HepG2 (cell line): ENCODE results near the gene PTPRCAP. TPM values are rescaled to one million over a fixed set of nuclear protein-coding genes. Genes with fewer than 3 reads are reported as not detected.
A peak's percentile ranks its signal among the peaks of the same experiment; 100 is the strongest.

Source experiments
- ARNT ChIP-seq: fragments of 450-650 bp; IDR thresholded peaks from 2 replicates; pipeline ENCODE4 v1.6.1; 2017
- HMG20B ChIP-seq: conservative IDR thresholded peaks from 2 replicates; pipeline ENCODE4 v1.6.1; 2016; ENCODE audit warnings: missing genetic modification reagents, missing compliant biosample characterization
- MBD4 ChIP-seq: IDR thresholded peaks from 2 replicates; pipeline ENCODE4 v1.6.1; 2012; ENCODE audit warnings: low read length, inconsistent platforms, borderline replicate concordance
- PLSCR1 ChIP-seq: sonication (generic); formaldehyde crosslinking; IDR thresholded peaks from 2 replicates; pipeline ENCODE4 v1.5.0; 2020; ENCODE audit warnings: missing genetic modification reagents, mild to moderate bottlenecking, borderline replicate concordance
- RAD51 ChIP-seq: fragments of 450-650 bp; IDR thresholded peaks from 2 replicates; pipeline ENCODE4 v1.6.1; 2016; ENCODE audit warnings: borderline replicate concordance
- RBM39 ChIP-seq: fragments of 200-400 bp; formaldehyde crosslinking; IDR thresholded peaks from one replicate; pipeline ENCODE4 v1.6.1; 2018; ENCODE audit warnings: antibody characterized with exemption, mild to moderate bottlenecking, low read depth, low read length; ENCODE audit not compliant: poor library complexity, severe bottlenecking
- SIN3B ChIP-seq: fragments of 150-350 bp; IDR thresholded peaks from 2 replicates; pipeline ENCODE4 v1.6.1; 2014; ENCODE audit warnings: low read length
- ZNF142 ChIP-seq: sonication (generic); formaldehyde crosslinking; IDR thresholded peaks from 2 replicates; pipeline ENCODE4 v1.4.0; 2020; ENCODE audit warnings: missing genetic modification reagents
- ZNF274 ChIP-seq: sonication (generic); formaldehyde crosslinking; IDR thresholded peaks from 2 replicates; pipeline ENCODE4 v1.5.1; 2020; ENCODE audit warnings: mild to moderate bottlenecking, missing genetic modification reagents
- ZNF276 ChIP-seq: sonication (generic); formaldehyde crosslinking; IDR thresholded peaks from 2 replicates; pipeline ENCODE4 v1.4.0; 2020; ENCODE audit warnings: mild to moderate bottlenecking, low read depth, missing genetic modification reagents
- ZNF724P ChIP-seq: sonication (generic); formaldehyde crosslinking; IDR thresholded peaks from 2 replicates; pipeline ENCODE4 v1.8.0; 2022; ENCODE audit warnings: missing genetic modification reagents, borderline replicate concordance
- ZNF891 ChIP-seq: sonication (generic); formaldehyde crosslinking; IDR thresholded peaks from 2 replicates; pipeline ENCODE4 v1.5.0; 2020; ENCODE audit warnings: mild to moderate bottlenecking, missing genetic modification reagents
- polyA plus RNA-seq, 8 experiments: library from polyadenylated mRNA; depleted of rRNA in 3 of 8; stranded (reverse) in 7 of 8; unstranded in 1 of 8; fragments of >200 nt; fragmentation: Illumina TruSeq in 4 of 8; extraction: Trizol in 4 of 8; gene quantifications; 2 replicates each; pipeline versions ENCODE4 v1.2.1 to v1.2.3, GENCODE V29; 2011 to 2016; ENCODE audit warnings: low read depth in 4 of 8, missing spikeins in 1 of 8, mixed read lengths in 1 of 8; ENCODE audit not compliant: insufficient read depth in 1 of 8
- total RNA-seq, 5 experiments: library from RNA; depleted of rRNA; stranded (reverse); fragments of >200 nt; fragmentation: Illumina TruSeq; extraction: Trizol; gene quantifications; 2 replicates each; pipeline ENCODE4 v1.2.3, GENCODE V29; 2016; ENCODE audit warnings: low read depth in 1 of 5
- TF ChIP-seq, protein P1 (sequence below): sonication (generic); formaldehyde crosslinking; IDR thresholded peaks from 2 replicates; pipeline ENCODE4 v1.5.0; 2020; ENCODE audit warnings: mild to moderate bottlenecking, missing genetic modification reagents, moderate library complexity

Gene PTPRCAP
- total and polyA plus RNA-seq, 2 of the 13 experiments (the other 11 are each of a cell fraction or from before 2014, with no cell fraction given) = 0.60 to 0.70 TPM

- TF ChIP-seq ZNF142 (CRISPR knock-in tag) (no peak), SIN3B (no peak), MBD4 (no peak), RAD51 (peak; percentile 91), ZNF891 (no peak), ZNF274 (CRISPR knock-in tag) (peak; percentile 38; the same call in 1 of the 2 replicates), RBM39 (peak; percentile 79), ZNF724P (CRISPR knock-in tag) (no peak), PLSCR1 (no peak), ARNT (no peak), ZNF276 (CRISPR knock-in tag) (no peak), HMG20B (CRISPR knock-in tag) (no peak)
- TF ChIP-seq, protein P1, sequence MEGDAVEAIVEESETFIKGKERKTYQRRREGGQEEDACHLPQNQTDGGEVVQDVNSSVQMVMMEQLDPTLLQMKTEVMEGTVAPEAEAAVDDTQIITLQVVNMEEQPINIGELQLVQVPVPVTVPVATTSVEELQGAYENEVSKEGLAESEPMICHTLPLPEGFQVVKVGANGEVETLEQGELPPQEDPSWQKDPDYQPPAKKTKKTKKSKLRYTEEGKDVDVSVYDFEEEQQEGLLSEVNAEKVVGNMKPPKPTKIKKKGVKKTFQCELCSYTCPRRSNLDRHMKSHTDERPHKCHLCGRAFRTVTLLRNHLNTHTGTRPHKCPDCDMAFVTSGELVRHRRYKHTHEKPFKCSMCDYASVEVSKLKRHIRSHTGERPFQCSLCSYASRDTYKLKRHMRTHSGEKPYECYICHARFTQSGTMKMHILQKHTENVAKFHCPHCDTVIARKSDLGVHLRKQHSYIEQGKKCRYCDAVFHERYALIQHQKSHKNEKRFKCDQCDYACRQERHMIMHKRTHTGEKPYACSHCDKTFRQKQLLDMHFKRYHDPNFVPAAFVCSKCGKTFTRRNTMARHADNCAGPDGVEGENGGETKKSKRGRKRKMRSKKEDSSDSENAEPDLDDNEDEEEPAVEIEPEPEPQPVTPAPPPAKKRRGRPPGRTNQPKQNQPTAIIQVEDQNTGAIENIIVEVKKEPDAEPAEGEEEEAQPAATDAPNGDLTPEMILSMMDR (CRISPR knock-in tag) = peak; percentile 23; the same call in 1 of the 2 replicates
These were observed 27.1 kb upstream of the PTPRCAP start (continued) for GRCh38 chr11:67464411-67465188.
